ENCODE results near the gene RUNX1. TPM values are rescaled to one million over a fixed set of nuclear protein-coding genes. Genes with fewer than 3 reads are reported as not detected.

RUNX1 gene
- total and polyA plus RNA-seq, 2 of the 13 experiments (the other 11 are each of a cell fraction or from before 2014, with no cell fraction given): 5.4 to 6.4 TPM

DNA sequence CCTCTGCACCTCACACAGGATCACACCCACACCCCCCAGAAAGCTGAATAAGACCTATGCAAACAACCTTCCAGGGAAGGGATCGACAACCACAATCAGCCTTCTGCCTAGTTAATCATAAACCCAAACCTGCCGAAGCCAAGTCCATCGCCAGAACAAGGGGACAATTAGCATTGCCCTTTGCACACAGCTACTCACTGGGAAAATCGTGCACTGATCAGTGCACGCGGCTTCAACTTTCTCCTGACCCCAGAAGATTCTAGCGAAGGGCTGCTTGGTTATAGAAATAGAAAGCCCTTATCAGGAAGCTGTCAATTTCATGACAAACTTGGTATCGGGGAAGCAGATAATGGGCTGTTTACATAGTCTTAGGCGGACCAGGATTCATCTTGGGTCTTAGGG lies 29.5 kb downstream of the RUNX1 start (continued):
- TF ChIP-seq, protein P1, sequence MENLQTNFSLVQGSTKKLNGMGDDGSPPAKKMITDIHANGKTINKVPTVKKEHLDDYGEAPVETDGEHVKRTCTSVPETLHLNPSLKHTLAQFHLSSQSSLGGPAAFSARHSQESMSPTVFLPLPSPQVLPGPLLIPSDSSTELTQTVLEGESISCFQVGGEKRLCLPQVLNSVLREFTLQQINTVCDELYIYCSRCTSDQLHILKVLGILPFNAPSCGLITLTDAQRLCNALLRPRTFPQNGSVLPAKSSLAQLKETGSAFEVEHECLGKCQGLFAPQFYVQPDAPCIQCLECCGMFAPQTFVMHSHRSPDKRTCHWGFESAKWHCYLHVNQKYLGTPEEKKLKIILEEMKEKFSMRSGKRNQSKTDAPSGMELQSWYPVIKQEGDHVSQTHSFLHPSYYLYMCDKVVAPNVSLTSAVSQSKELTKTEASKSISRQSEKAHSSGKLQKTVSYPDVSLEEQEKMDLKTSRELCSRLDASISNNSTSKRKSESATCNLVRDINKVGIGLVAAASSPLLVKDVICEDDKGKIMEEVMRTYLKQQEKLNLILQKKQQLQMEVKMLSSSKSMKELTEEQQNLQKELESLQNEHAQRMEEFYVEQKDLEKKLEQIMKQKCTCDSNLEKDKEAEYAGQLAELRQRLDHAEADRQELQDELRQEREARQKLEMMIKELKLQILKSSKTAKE (CRISPR knock-in tag; IDR thresholded peaks at IDR 0.05; ENCODE audit: borderline replicate concordance): no peak
- TF ChIP-seq ZNF607 (CRISPR knock-in tag; IDR thresholded peaks at IDR 0.05; ENCODE audit: borderline replicate concordance) (no peak), MEIS2 (CRISPR knock-in tag; IDR thresholded peaks at IDR 0.05) (0 out of 2 replicates have a peak, but pooled peaks have one; percentile 24), ZNF614 (CRISPR knock-in tag; IDR thresholded peaks at IDR 0.05; ENCODE audit: borderline replicate concordance) (peak; percentile 90; the same call in 1 of the 2 replicates), NCOR1 (IDR thresholded peaks at IDR 0.05; ENCODE audit: borderline replicate concordance, low read length) (peak; percentile 70; the same call in 1 of the 2 replicates), HOXA3 (CRISPR knock-in tag; IDR thresholded peaks at IDR 0.05) (peak; percentile 70; the same call in 1 of the 2 replicates), CREM (IDR thresholded peaks at IDR 0.05) (no peak; the same call in 1 of the 2 replicates), CREM (CRISPR knock-in tag; IDR thresholded peaks at IDR 0.05) (no peak), CBFB (CRISPR knock-in tag; IDR thresholded peaks at IDR 0.05) (no peak), ZNF34 (CRISPR knock-in tag; IDR thresholded peaks at IDR 0.05; ENCODE audit: borderline replicate concordance) (no peak), JUNB (CRISPR knock-in tag; IDR thresholded peaks at IDR 0.05; ENCODE audit: borderline replicate concordance) (no peak), ZNF354B (CRISPR knock-in tag; IDR thresholded peaks at IDR 0.05) (no peak), IRF2 (CRISPR knock-in tag; IDR thresholded peaks at IDR 0.05) (peak; percentile 67; the same call in 1 of the 2 replicates), MAFF (IDR thresholded peaks at IDR 0.05; ENCODE audit: low read depth, low read length) (no peak), TBX2 (CRISPR knock-in tag; IDR thresholded peaks at IDR 0.05; ENCODE audit: borderline replicate concordance) (peak; percentile 75; the same call in 1 of the 2 replicates), ZNF546 (CRISPR knock-in tag; conservative IDR thresholded peaks at IDR 0.05) (no peak), GFI1 (CRISPR knock-in tag; IDR thresholded peaks at IDR 0.05; ENCODE audit: borderline replicate concordance) (no peak), MZF1 (CRISPR knock-in tag; IDR thresholded peaks at IDR 0.05; ENCODE audit: borderline replicate concordance) (no peak), NFRKB (IDR thresholded peaks at IDR 0.05) (no peak), ETV6 (CRISPR knock-in tag; conservative IDR thresholded peaks at IDR 0.05) (no peak), ETV5 (CRISPR knock-in tag; IDR thresholded peaks at IDR 0.05; ENCODE audit: borderline replicate concordance) (peak; percentile 18; the same call in 1 of the 2 replicates), RBFOX2 (IDR thresholded peaks at IDR 0.05; ENCODE audit: low read depth, low read length) (no peak)
- TF ChIP-seq, protein P2, sequence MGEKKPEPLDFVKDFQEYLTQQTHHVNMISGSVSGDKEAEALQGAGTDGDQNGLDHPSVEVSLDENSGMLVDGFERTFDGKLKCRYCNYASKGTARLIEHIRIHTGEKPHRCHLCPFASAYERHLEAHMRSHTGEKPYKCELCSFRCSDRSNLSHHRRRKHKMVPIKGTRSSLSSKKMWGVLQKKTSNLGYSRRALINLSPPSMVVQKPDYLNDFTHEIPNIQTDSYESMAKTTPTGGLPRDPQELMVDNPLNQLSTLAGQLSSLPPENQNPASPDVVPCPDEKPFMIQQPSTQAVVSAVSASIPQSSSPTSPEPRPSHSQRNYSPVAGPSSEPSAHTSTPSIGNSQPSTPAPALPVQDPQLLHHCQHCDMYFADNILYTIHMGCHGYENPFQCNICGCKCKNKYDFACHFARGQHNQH (CRISPR knock-in tag; IDR thresholded peaks at IDR 0.05): peak; percentile 67
- TF ChIP-seq, protein P3, sequence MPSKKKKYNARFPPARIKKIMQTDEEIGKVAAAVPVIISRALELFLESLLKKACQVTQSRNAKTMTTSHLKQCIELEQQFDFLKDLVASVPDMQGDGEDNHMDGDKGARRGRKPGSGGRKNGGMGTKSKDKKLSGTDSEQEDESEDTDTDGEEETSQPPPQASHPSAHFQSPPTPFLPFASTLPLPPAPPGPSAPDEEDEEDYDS (CRISPR knock-in tag; IDR thresholded peaks at IDR 0.05): peak; percentile 65
- TF ChIP-seq, protein P4, sequence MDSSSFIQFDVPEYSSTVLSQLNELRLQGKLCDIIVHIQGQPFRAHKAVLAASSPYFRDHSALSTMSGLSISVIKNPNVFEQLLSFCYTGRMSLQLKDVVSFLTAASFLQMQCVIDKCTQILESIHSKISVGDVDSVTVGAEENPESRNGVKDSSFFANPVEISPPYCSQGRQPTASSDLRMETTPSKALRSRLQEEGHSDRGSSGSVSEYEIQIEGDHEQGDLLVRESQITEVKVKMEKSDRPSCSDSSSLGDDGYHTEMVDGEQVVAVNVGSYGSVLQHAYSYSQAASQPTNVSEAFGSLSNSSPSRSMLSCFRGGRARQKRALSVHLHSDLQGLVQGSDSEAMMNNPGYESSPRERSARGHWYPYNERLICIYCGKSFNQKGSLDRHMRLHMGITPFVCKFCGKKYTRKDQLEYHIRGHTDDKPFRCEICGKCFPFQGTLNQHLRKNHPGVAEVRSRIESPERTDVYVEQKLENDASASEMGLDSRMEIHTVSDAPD (CRISPR knock-in tag; IDR thresholded peaks at IDR 0.05): no peak
- TF ChIP-seq, protein P5, sequence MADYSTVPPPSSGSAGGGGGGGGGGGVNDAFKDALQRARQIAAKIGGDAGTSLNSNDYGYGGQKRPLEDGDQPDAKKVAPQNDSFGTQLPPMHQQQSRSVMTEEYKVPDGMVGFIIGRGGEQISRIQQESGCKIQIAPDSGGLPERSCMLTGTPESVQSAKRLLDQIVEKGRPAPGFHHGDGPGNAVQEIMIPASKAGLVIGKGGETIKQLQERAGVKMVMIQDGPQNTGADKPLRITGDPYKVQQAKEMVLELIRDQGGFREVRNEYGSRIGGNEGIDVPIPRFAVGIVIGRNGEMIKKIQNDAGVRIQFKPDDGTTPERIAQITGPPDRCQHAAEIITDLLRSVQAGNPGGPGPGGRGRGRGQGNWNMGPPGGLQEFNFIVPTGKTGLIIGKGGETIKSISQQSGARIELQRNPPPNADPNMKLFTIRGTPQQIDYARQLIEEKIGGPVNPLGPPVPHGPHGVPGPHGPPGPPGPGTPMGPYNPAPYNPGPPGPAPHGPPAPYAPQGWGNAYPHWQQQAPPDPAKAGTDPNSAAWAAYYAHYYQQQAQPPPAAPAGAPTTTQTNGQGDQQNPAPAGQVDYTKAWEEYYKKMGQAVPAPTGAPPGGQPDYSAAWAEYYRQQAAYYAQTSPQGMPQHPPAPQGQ (CRISPR knock-in tag; IDR thresholded peaks at IDR 0.05; ENCODE audit: borderline replicate concordance): no peak

All from HepG2 (cell line).